Astrocyte (in vitro differentiated cells and primary cell): Measurements from ENCODE around the gene NUP133. TPM values are rescaled to one million over a fixed set of nuclear protein-coding genes. Genes with fewer than 3 reads are reported as not detected.

Experiments
- DNase-seq: peaks from one replicate; pipeline ENCODE4 v3.0.0-alpha.2; 2010; ENCODE audit warnings: low read depth
- FAIRE-seq: peaks from 2 replicates; lab custom pipeline; 2011; peaks lifted over from hg19 to GRCh38; lab: Jason Lieb, UNC
- H2AFZ ChIP-seq: 2 replicates; pipeline ENCODE4 v1.6.0; 2012; ENCODE audit warnings: low read depth, low read length, inconsistent platforms
- H3K27ac ChIP-seq: 2 replicates; pipeline ENCODE4 v1.5.1; 2011; ENCODE audit warnings: low read depth, low read length, inconsistent platforms
- H3K27me3 ChIP-seq: 2 replicates; pipeline ENCODE4 v1.6.0; 2011; ENCODE audit warnings: low read length, inconsistent platforms; ENCODE audit not compliant: insufficient read depth
- H3K36me3 ChIP-seq: 2 replicates; pipeline ENCODE4 v1.5.1; 2011; ENCODE audit warnings: low read length, inconsistent platforms; ENCODE audit not compliant: insufficient read depth
- H3K4me1 ChIP-seq: 2 replicates; pipeline ENCODE4 v1.5.1; 2011; ENCODE audit warnings: low read length, inconsistent platforms; ENCODE audit not compliant: insufficient read depth
- H3K4me2 ChIP-seq: 2 replicates; pipeline ENCODE4 v1.6.0; 2012; ENCODE audit warnings: low read length, inconsistent platforms
- H3K4me3 ChIP-seq: 2 replicates; pipeline ENCODE4 v1.5.1; 2011; ENCODE audit warnings: low read depth, mild to moderate bottlenecking, low read length, inconsistent platforms; ENCODE audit not compliant: insufficient read depth
- H3K79me2 ChIP-seq: 2 replicates; pipeline ENCODE4 v1.6.0; 2012; ENCODE audit warnings: mild to moderate bottlenecking, low read length, inconsistent platforms; ENCODE audit not compliant: insufficient read depth
- H3K9ac ChIP-seq: 2 replicates; pipeline ENCODE4 v1.6.0; 2012; ENCODE audit warnings: mild to moderate bottlenecking, low read length, inconsistent platforms
- H3K9me3 ChIP-seq: 2 replicates; pipeline ENCODE4 v1.5.1; 2012; ENCODE audit warnings: low read depth, mild to moderate bottlenecking, low read length, inconsistent platforms; ENCODE audit not compliant: insufficient read depth
- H4K20me1 ChIP-seq: 2 replicates; pipeline ENCODE4 v1.6.0; 2012; ENCODE audit warnings: low read length, inconsistent platforms; ENCODE audit not compliant: insufficient read depth
- H3K27ac Mint-ChIP-seq: one replicate; pipeline ENCODE4 v1.8.0; 2021; ENCODE audit warnings: mild to moderate bottlenecking, mixed read lengths; ENCODE audit not compliant: unreplicated experiment
- H3K27me3 Mint-ChIP-seq: one replicate; pipeline ENCODE4 v1.8.0; 2021; ENCODE audit warnings: low read depth, mixed read lengths; ENCODE audit not compliant: unreplicated experiment
- H3K36me3 Mint-ChIP-seq: one replicate; pipeline ENCODE4 v1.8.0; 2021; ENCODE audit warnings: low read depth, mixed read lengths; ENCODE audit not compliant: unreplicated experiment
- H3K4me1 Mint-ChIP-seq: one replicate; pipeline ENCODE4 v1.8.0; 2021; ENCODE audit warnings: low read depth, mixed read lengths; ENCODE audit not compliant: unreplicated experiment
- H3K4me3 Mint-ChIP-seq: one replicate; pipeline ENCODE4 v1.8.0; 2021; ENCODE audit warnings: mild to moderate bottlenecking, moderate library complexity, mixed read lengths; ENCODE audit not compliant: unreplicated experiment
- H3K9me3 Mint-ChIP-seq: one replicate; pipeline ENCODE4 v1.8.0; 2021; ENCODE audit warnings: mild to moderate bottlenecking, mixed read lengths; ENCODE audit not compliant: unreplicated experiment
- CTCF ChIP-seq: IDR thresholded peaks from 2 replicates; pipeline ENCODE4 v1.5.1; 2011; ENCODE audit warnings: low read depth, mild to moderate bottlenecking, inconsistent platforms, low read length, moderate library complexity; ENCODE audit not compliant: insufficient read depth
- EZH2 ChIP-seq: IDR thresholded peaks from 2 replicates; pipeline ENCODE4 v1.6.1; 2012; ENCODE audit warnings: mild to moderate bottlenecking, low read length, inconsistent platforms; ENCODE audit not compliant: insufficient read depth
- total RNA-seq: library from RNA; stranded (reverse); gene quantifications from 2 replicates; pipeline ENCODE4 v1.2.1, GENCODE V29; 2021

NUP133 gene
- total RNA-seq, 1 donor from 2014 or later, result 35.1 TPM

- no peak for TF ChIP-seq CTCF
- TF ChIP-seq EZH2, result no peak
- Histone ChIP-seq H3K4me2 (peak overlapping the region; percentile 50), H3K9ac (peak overlapping the region; percentile 42), H3K9me3 (no peaks in the 10 kb centered on the region), H3K4me3 (no peak overlapping the region), H3K4me1 (peaks cover 15% of the 10 kb centered on the region), H3K27me3 (peaks cover 3% of the 10 kb centered on the region), H2AFZ (no peak overlapping the region), H4K20me1 (peaks cover 3% of the 10 kb centered on the region), H3K79me2 (no peaks in the 10 kb centered on the region), H3K27ac (peak overlapping the region; percentile 53), H3K36me3 (peaks cover 8% of the 10 kb centered on the region)
- Mint-ChIP-seq H3K9me3 (no peaks in the 10 kb centered on the region), H3K27ac (peak overlapping the region; percentile 87), H3K27me3 (peaks cover 5% of the 10 kb centered on the region), H3K4me1 (peaks cover 15% of the 10 kb centered on the region), H3K36me3 (peaks cover 11% of the 10 kb centered on the region), H3K4me3 (no peak overlapping the region)
- FAIRE-seq (peak; percentile 95), DNase-seq (peak; percentile 85)
Observed at GRCh38 chr1:229440851-229441537, 67.1 kb downstream of the NUP133 start.

- Mint-ChIP-seq H3K36me3 (peaks cover 5% of the 10 kb centered on the region), H3K4me3 (no peak overlapping the region), H3K27ac (no peak overlapping the region), H3K27me3 (peaks cover 23% of the 10 kb centered on the region), H3K9me3 (no peaks in the 10 kb centered on the region), H3K4me1 (peaks cover 17% of the 10 kb centered on the region)
- Histone ChIP-seq H2AFZ (no peak overlapping the region), H3K36me3 (peaks cover 7% of the 10 kb centered on the region), H3K4me3 (no peak overlapping the region), H3K27me3 (peaks cover 30% of the 10 kb centered on the region), H3K9me3 (no peaks in the 10 kb centered on the region), H3K4me2 (no peak overlapping the region), H3K4me1 (peaks cover 15% of the 10 kb centered on the region), H3K9ac (no peak overlapping the region), H3K27ac (no peak overlapping the region), H3K79me2 (no peaks in the 10 kb centered on the region), H4K20me1 (peaks cover 3% of the 10 kb centered on the region)
- FAIRE-seq (no peak), DNase-seq (no peak)
- TF ChIP-seq EZH2 (no peak), CTCF (no peak)
Observed at GRCh38 chr1:229438021-229438420, 70.1 kb downstream of the NUP133 start.

GRCh38 chr1:229437443-229437842 is 70.7 kb downstream of the NUP133 start:
- Mint-ChIP-seq H3K27ac (no peak overlapping the region), H3K4me3 (no peak overlapping the region), H3K4me1 (peaks cover 17% of the 10 kb centered on the region), H3K9me3 (peaks cover 2% of the 10 kb centered on the region), H3K36me3 (peaks cover 5% of the 10 kb centered on the region), H3K27me3 (peaks cover 24% of the 10 kb centered on the region)
- Histone ChIP-seq H3K27ac (no peak overlapping the region), H3K4me1 (peaks cover 15% of the 10 kb centered on the region), H3K36me3 (peaks cover 3% of the 10 kb centered on the region), H3K4me2 (no peak overlapping the region), H3K27me3 (peaks cover 36% of the 10 kb centered on the region), H3K79me2 (no peaks in the 10 kb centered on the region), H3K4me3 (no peak overlapping the region), H4K20me1 (peaks cover 3% of the 10 kb centered on the region), H3K9ac (no peak overlapping the region), H3K9me3 (no peaks in the 10 kb centered on the region), H2AFZ (no peak overlapping the region)
- TF ChIP-seq CTCF (no peak), EZH2 (no peak)
- FAIRE-seq (no peak), DNase-seq (peak; percentile 41)
